Fibroblast of lung (primary cell): ENCODE results near the gene SEMA5A. TPM values are rescaled to one million over a fixed set of nuclear protein-coding genes. Genes with fewer than 3 reads are reported as not detected.

Experiments used
- DNase-seq, 2 donors: peaks; one replicate each; pipeline versions ENCODE4 v3.0.0 to v3.0.0-alpha.2; 2010; ENCODE audit warnings: low read depth in 2 of 2
- H2AFZ ChIP-seq: 2 replicates; pipeline ENCODE4 v1.5.1; 2012; ENCODE audit warnings: low read length, control low read depth, inconsistent platforms
- H3K27ac ChIP-seq: 2 replicates; pipeline ENCODE4 v1.5.1; 2011; ENCODE audit warnings: low read length, control low read depth; ENCODE audit not compliant: insufficient read depth
- H3K27me3 ChIP-seq: 2 replicates; pipeline ENCODE4 v1.5.1; 2011; ENCODE audit warnings: mild to moderate bottlenecking, low read length; ENCODE audit not compliant: control insufficient read depth, insufficient read depth
- H3K36me3 ChIP-seq: 2 replicates; pipeline ENCODE4 v1.5.1; 2011; ENCODE audit warnings: low read length; ENCODE audit not compliant: control insufficient read depth, insufficient read depth
- H3K4me1 ChIP-seq: 2 replicates; pipeline ENCODE4 v1.5.1; 2011; ENCODE audit warnings: low read length; ENCODE audit not compliant: control insufficient read depth, insufficient read depth; ENCODE audit errors: extremely low read depth
- H3K4me2 ChIP-seq: 2 replicates; pipeline ENCODE4 v1.5.1; 2011; ENCODE audit warnings: low read length, control low read depth; ENCODE audit not compliant: insufficient read depth; ENCODE audit errors: extremely low read depth
- H3K4me3 ChIP-seq, 4 experiments: fragments of 200-600 bp in 1 of 4; sonication (generic) in 1 of 4; replicated peaks in 1 of 4; 2 replicates each; pipeline ENCODE4 v1.5.1; 2011 to 2016; ENCODE audit warnings: low read length in 4 of 4, low read depth in 3 of 4, mild to moderate bottlenecking in 3 of 4, control low read depth in 2 of 4, inconsistent platforms in 1 of 4, mixed read lengths in 1 of 4; ENCODE audit not compliant: insufficient read depth in 1 of 4; ENCODE audit errors: control extremely low read depth in 1 of 4
- H3K79me2 ChIP-seq: 2 replicates; pipeline ENCODE4 v1.5.1; 2012; ENCODE audit warnings: mild to moderate bottlenecking, low read length, inconsistent platforms; ENCODE audit not compliant: control insufficient read depth, insufficient read depth
- H3K9ac ChIP-seq: 2 replicates; pipeline ENCODE4 v1.5.1; 2011; ENCODE audit warnings: mild to moderate bottlenecking, low read length, control low read depth; ENCODE audit not compliant: insufficient read depth
- H3K9me3 ChIP-seq: 2 replicates; pipeline ENCODE4 v1.5.1; 2012; ENCODE audit warnings: low read depth, low read length; ENCODE audit not compliant: control insufficient read depth, insufficient read depth
- H4K20me1 ChIP-seq: 2 replicates; pipeline ENCODE4 v1.5.1; 2011; ENCODE audit warnings: low read length; ENCODE audit not compliant: control insufficient read depth, insufficient read depth; ENCODE audit errors: extremely low read depth
- CTCF ChIP-seq, 2 donors: IDR thresholded peaks in 1 of 2; conservative IDR thresholded peaks in 1 of 2; 1 replicate in 1 of 2; 2 replicates in 1 of 2; pipeline ENCODE4 v1.5.1; 2011 to 2012; ENCODE audit warnings: low read length in 2 of 2, control low read depth in 1 of 2, inconsistent platforms in 1 of 2, low read depth in 1 of 2, mild to moderate bottlenecking in 1 of 2
- EZH2 ChIP-seq: IDR thresholded peaks from 2 replicates; pipeline ENCODE4 v1.5.1; 2012; ENCODE audit warnings: low read length, control low read depth, mild to moderate bottlenecking; ENCODE audit errors: missing control alignments
- polyA plus RNA-seq, 2 donors: library from polyadenylated mRNA; depleted of rRNA in 1 of 2; stranded (reverse) in 1 of 2; unstranded in 1 of 2; fragments of >200 nt; gene quantifications; 2 replicates each; pipeline ENCODE4 v1.2.1, GENCODE V29; 2011 to 2012; ENCODE audit warnings: missing spikeins in 1 of 2
- total RNA-seq: library from RNA; depleted of rRNA; stranded (reverse); fragments of >200 nt; gene quantifications from 2 replicates; pipeline ENCODE4 v1.2.1, GENCODE V29; 2014

Gene SEMA5A
- total and polyA plus RNA-seq, 2 donors (not counting 1 experiment from before 2014, with no cell fraction given) = 30.6 to 49.0 TPM

GRCh38 chr5:9174446-9174845, 371.4 kb downstream of the SEMA5A start:
- Histone ChIP-seq H2AFZ (no peak overlapping the region), H3K4me1 (peaks cover 12% of the 10 kb centered on the region), H3K9me3 (no peaks in the 10 kb centered on the region), H3K27me3 (no peaks in the 10 kb centered on the region), H3K79me2 (no peaks in the 10 kb centered on the region), H3K27ac (peak overlapping the region; percentile 70), H3K9ac (peak overlapping the region; percentile 21), H3K4me2 (no peak overlapping the region), H4K20me1 (no peaks in the 10 kb centered on the region), H3K4me3 (no peak overlapping the region), H3K36me3 (no peaks in the 10 kb centered on the region)
- DNase-seq = no peak
- TF ChIP-seq EZH2 (no peak), CTCF (conservative IDR thresholded peaks at IDR 0.05 in 1 of 2, IDR thresholded peaks at IDR 0.05 in 1 of 2; ENCODE audit: low read depth in 1 of 2, low read length in 2 of 2) (no peak)

DNA sequence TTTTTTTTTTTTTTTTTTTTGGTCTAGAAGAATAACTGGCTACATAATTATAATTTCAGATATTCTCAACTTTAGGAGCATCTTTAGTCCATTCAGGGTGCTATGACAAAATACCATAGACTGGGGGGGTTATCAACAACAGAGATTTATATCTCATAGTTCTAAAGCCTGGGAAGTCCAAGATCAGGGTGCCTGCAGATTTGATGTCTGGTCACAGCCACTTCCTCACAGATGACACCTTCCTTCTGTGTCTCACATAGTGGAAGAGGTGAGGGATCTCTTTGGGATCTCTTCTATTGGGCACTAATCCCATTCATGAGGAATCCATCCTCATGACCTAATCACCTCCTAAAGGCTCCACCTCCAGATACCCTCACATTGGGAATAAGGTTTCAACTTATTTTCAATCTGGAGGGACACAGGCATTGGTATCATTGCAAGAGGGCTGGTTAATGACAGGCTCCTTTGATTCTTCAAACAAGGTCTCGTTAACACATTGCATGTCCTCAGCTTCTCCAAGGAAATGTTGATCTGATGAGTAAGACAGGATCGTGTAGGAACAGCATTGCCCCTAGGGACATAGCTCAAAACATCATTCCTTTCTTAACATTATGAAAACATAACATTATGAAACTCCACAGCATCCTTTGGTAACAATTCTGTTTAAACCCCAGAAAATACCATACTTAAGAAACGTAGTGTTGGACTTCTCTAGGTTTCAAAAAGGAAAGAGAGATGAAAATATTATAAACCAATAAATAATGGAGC, 372.4 kb downstream of the SEMA5A start:
- Histone ChIP-seq H3K4me1 (peaks cover 12% of the 10 kb centered on the region), H3K27ac (peak overlapping the region; percentile 70), H3K27me3 (no peaks in the 10 kb centered on the region), H3K9ac (no peak overlapping the region), H4K20me1 (no peaks in the 10 kb centered on the region), H3K79me2 (no peaks in the 10 kb centered on the region), H3K4me3 (no peak overlapping the region), H3K36me3 (no peaks in the 10 kb centered on the region), H3K9me3 (no peaks in the 10 kb centered on the region), H3K4me2 (no peak overlapping the region), H2AFZ (no peak overlapping the region)
- no peak for TF ChIP-seq CTCF (conservative IDR thresholded peaks at IDR 0.05 in 1 of 2, IDR thresholded peaks at IDR 0.05 in 1 of 2; ENCODE audit: low read depth in 1 of 2, low read length in 2 of 2)
- TF ChIP-seq EZH2 = no peak
- DNase-seq = peak; percentile 40 to 84

GRCh38 chr5:9170026-9170425, 375.8 kb downstream of the SEMA5A start:
- Histone ChIP-seq H2AFZ (no peak overlapping the region), H3K27ac (no peak overlapping the region), H4K20me1 (no peaks in the 10 kb centered on the region), H3K4me3 (no peak overlapping the region), H3K9ac (no peak overlapping the region), H3K4me2 (no peak overlapping the region), H3K79me2 (no peaks in the 10 kb centered on the region), H3K36me3 (no peaks in the 10 kb centered on the region), H3K4me1 (peaks cover 7% of the 10 kb centered on the region), H3K9me3 (no peaks in the 10 kb centered on the region), H3K27me3 (no peaks in the 10 kb centered on the region)
- peak; percentile 22 to 35 for DNase-seq
- TF ChIP-seq CTCF (conservative IDR thresholded peaks at IDR 0.05 in 1 of 2, IDR thresholded peaks at IDR 0.05 in 1 of 2; ENCODE audit: low read depth in 1 of 2, low read length in 2 of 2) (no peak), EZH2 (no peak)
